SK-N-SH (cell line): ENCODE results near the gene WWOX. TPM values are rescaled to one million over a fixed set of nuclear protein-coding genes. Genes with fewer than 3 reads are reported as not detected.

Experiments used
- CTCF ChIA-PET: fragments of 300-600, 350-600 bp; formaldehyde crosslinking; extraction: SDS; loops from one replicate; lab custom pipeline; 2021; lab: Yijun Ruan, JAX
- POLR2A ChIA-PET: fragments of 350-600 bp; sonication (Branson Sonifier 250); formaldehyde crosslinking; extraction: SDS; loops from one replicate; lab custom pipeline; 2020; ENCODE audit warnings: antibody characterized with exemption, inconsistent platforms; lab: Yijun Ruan, JAX
- DNase-seq: peaks from one replicate; pipeline ENCODE4 v3.0.0; 2012
- H2AFZ ChIP-seq: fragments of 200-600 bp; sonication (generic); 2 replicates; pipeline ENCODE4 v1.8.1; 2016; ENCODE audit warnings: antibody characterized with exemption, mild to moderate bottlenecking, low read depth
- H3F3A ChIP-seq: fragments of 200-600 bp; sonication (generic); replicated peaks from 2 replicates; pipeline ENCODE3; 2016; ENCODE audit warnings: antibody characterized with exemption, mild to moderate bottlenecking; ENCODE audit not compliant: insufficient read depth
- H3K27ac ChIP-seq, 2 experiments: fragments of 200-500 bp in 1 of 2; fragments of 200-600 bp in 1 of 2; sonication (Bioruptor generic) in 1 of 2; sonication (generic), shearing (Covaris generic) in 1 of 2; 2 replicates each; pipeline versions ENCODE4 v1.5.1 to v1.6.1; 2014 to 2016; ENCODE audit warnings: low read depth in 2 of 2, inconsistent platforms in 1 of 2, low read length in 1 of 2, mild to moderate bottlenecking in 1 of 2, mixed read lengths in 1 of 2
- H3K27me3 ChIP-seq: fragments of 200-600 bp; sonication (generic), shearing (Covaris generic); 2 replicates; pipeline ENCODE4 v1.6.1; 2016; ENCODE audit warnings: mixed run types; ENCODE audit not compliant: insufficient read depth
- H3K36me3 ChIP-seq, 2 experiments: fragments of 200-500 bp in 1 of 2; fragments of 200-600 bp in 1 of 2; sonication (Bioruptor generic) in 1 of 2; sonication (generic) in 1 of 2; replicated peaks in 1 of 2; 2 replicates each; pipeline versions ENCODE3 to v1.5.1; 2014 to 2016; ENCODE audit warnings: low read length in 1 of 2, mild to moderate bottlenecking in 1 of 2; ENCODE audit not compliant: insufficient read depth in 2 of 2, control insufficient read depth in 1 of 2
- H3K4me1 ChIP-seq, 2 experiments: fragments of 200-500 bp in 1 of 2; fragments of 200-600 bp in 1 of 2; sonication (Bioruptor generic) in 1 of 2; sonication (generic), shearing (Covaris generic) in 1 of 2; 2 replicates each; pipeline versions ENCODE4 v1.5.1 to v1.6.1; 2014 to 2016; ENCODE audit warnings: low read depth in 1 of 2, low read length in 1 of 2, mixed run types in 1 of 2; ENCODE audit not compliant: insufficient read depth in 2 of 2, control insufficient read depth in 1 of 2
- H3K4me2 ChIP-seq: fragments of 200-600 bp; sonication (generic), shearing (Covaris generic); 2 replicates; pipeline ENCODE4 v1.6.1; 2017; ENCODE audit warnings: mixed run types
- H3K4me3 ChIP-seq, 2 experiments: fragments of 200-500 bp in 1 of 2; fragments of 200-600 bp in 1 of 2; sonication (Bioruptor generic) in 1 of 2; sonication (generic), shearing (Covaris generic) in 1 of 2; 2 replicates each; pipeline versions ENCODE4 v1.5.1 to v1.8.1; 2014 to 2016; ENCODE audit warnings: low read depth in 2 of 2, inconsistent platforms in 1 of 2, low read length in 1 of 2, mild to moderate bottlenecking in 1 of 2, mixed read lengths in 1 of 2, moderate library complexity in 1 of 2
- H3K79me2 ChIP-seq: fragments of 200-600 bp; sonication (generic); 2 replicates; pipeline ENCODE4 v1.8.1; 2017; ENCODE audit warnings: mild to moderate bottlenecking; ENCODE audit not compliant: insufficient read depth
- H3K9ac ChIP-seq: fragments of 200-600 bp; sonication (generic); 2 replicates; pipeline ENCODE4 v1.6.1; 2017; ENCODE audit warnings: mixed run types
- H3K9me2 ChIP-seq: fragments of 200-600 bp; sonication (generic); 2 replicates; pipeline ENCODE4 v1.6.1; 2017; ENCODE audit warnings: mixed run types
- H3K9me3 ChIP-seq: fragments of 200-600 bp; sonication (generic); 2 replicates; pipeline ENCODE4 v1.6.1; 2017; ENCODE audit warnings: mixed run types, mild to moderate bottlenecking, moderate library complexity
- H4K20me1 ChIP-seq: fragments of 200-600 bp; sonication (generic); 2 replicates; pipeline ENCODE4 v1.6.1; 2017; ENCODE audit warnings: mild to moderate bottlenecking, mixed run types; ENCODE audit not compliant: insufficient read depth
- CTCF ChIP-seq: fragments of 200-600 bp; sonication (generic); IDR thresholded peaks from 2 replicates; pipeline ENCODE4 v1.6.1; 2017; ENCODE audit warnings: antibody characterized with exemption, mild to moderate bottlenecking, moderate library complexity
- FOSL2 ChIP-seq: IDR thresholded peaks from 2 replicates; pipeline ENCODE4 v1.4.0; 2012; ENCODE audit warnings: low read depth, mild to moderate bottlenecking, moderate library complexity, borderline replicate concordance
- GATA2 ChIP-seq: sonication (generic); formaldehyde crosslinking; IDR thresholded peaks from 2 replicates; pipeline ENCODE4 v1.5.0; 2020; ENCODE audit warnings: mild to moderate bottlenecking, missing genetic modification reagents
- MAX ChIP-seq: IDR thresholded peaks from 2 replicates; pipeline ENCODE4 v1.4.0; 2012; ENCODE audit warnings: low read depth
- MEF2A ChIP-seq: IDR thresholded peaks from 2 replicates; pipeline ENCODE4 v1.4.0; 2012; ENCODE audit warnings: low read depth, borderline replicate concordance
- NFIC ChIP-seq: IDR thresholded peaks from 2 replicates; pipeline ENCODE4 v1.4.0; 2012; ENCODE audit warnings: borderline replicate concordance
- POLR2AphosphoS5 ChIP-seq: IDR thresholded peaks from 2 replicates; pipeline ENCODE4 v1.6.1; 2012; ENCODE audit warnings: low read depth, low read length
- RCOR1 ChIP-seq: fragments of 150-350 bp; IDR thresholded peaks from 2 replicates; pipeline ENCODE4 v1.6.1; 2017; ENCODE audit warnings: antibody characterized with exemption, low read length
- SIN3A ChIP-seq: IDR thresholded peaks from 2 replicates; pipeline ENCODE4 v1.6.1; 2012; ENCODE audit warnings: low read depth, mild to moderate bottlenecking, low read length, moderate library complexity, borderline replicate concordance
- TAF1 ChIP-seq: IDR thresholded peaks from 2 replicates; pipeline ENCODE4 v1.6.1; 2012; ENCODE audit warnings: low read depth, mild to moderate bottlenecking, low read length, moderate library complexity, borderline replicate concordance
- TEAD4 ChIP-seq: IDR thresholded peaks from 2 replicates; pipeline ENCODE4 v1.4.0; 2012; ENCODE audit warnings: mild to moderate bottlenecking, borderline replicate concordance; ENCODE audit not compliant: insufficient read depth
- USF2 ChIP-seq: fragments of 150-350 bp; IDR thresholded peaks from 2 replicates; pipeline ENCODE4 v1.6.1; 2017; ENCODE audit warnings: antibody characterized with exemption, low read length, low read depth, borderline replicate concordance
- ZBTB33 ChIP-seq: IDR thresholded peaks from 2 replicates; pipeline ENCODE4 v1.4.0; 2012; ENCODE audit warnings: low read depth, borderline replicate concordance
- WGBS: methylation state at CpG from one replicate; pipeline ENCODE4 v1.1.6; 2017; ENCODE audit warnings: low lambda C conversion rate; 5-methylcytosine and 5-hydroxymethylcytosine counted together
- polyA plus RNA-seq, 3 experiments: library from polyadenylated mRNA; depleted of rRNA; stranded (reverse); fragments of >200 nt; gene quantifications; 2 replicates each; pipeline ENCODE4 v1.2.3, GENCODE V29; 2012

WWOX gene
- polyA plus RNA-seq, 1 of the 3 experiments (the other 2 are of a cell fraction), result 10.8 TPM

GRCh38 chr16:78264642-78265041 lies 165.2 kb downstream of the WWOX start (continued):
- TF ChIP-seq SIN3A (no peak), RCOR1 (no peak), NFIC (no peak)
- TF ChIP-seq, all 33 proteins: peak for 0

- no peak overlapping the region for H3K4me2 ChIP-seq
- no peaks in the 10 kb centered on the region for H3K4me1 ChIP-seq
- 87% methylated on average over 6 of the region's 7 CpGs for WGBS
- ChIA-PET CTCF (interaction anchor here (0.5 to 1.3 kb wide), 2 partner anchors 9 to 37 kb away, joined by 3 read pairs; no protein-coding TSS in a partner anchor), POLR2A (no interaction called here)
- no peaks in the 10 kb centered on the region for H3K9me2 ChIP-seq
- no peak overlapping the region for H3K4me3 ChIP-seq
- no peak overlapping the region for H3K27ac ChIP-seq
- no peaks in the 10 kb centered on the region for H3F3A ChIP-seq
- H2AFZ ChIP-seq, result no peak overlapping the region
- no peaks in the 10 kb centered on the region for H3K36me3 ChIP-seq
- H3K79me2 ChIP-seq, result no peaks in the 10 kb centered on the region
- no peaks in the 10 kb centered on the region for H3K9me3 ChIP-seq
- no peaks in the 10 kb centered on the region for H3K27me3 ChIP-seq
- DNase-seq, result no peak
- TF ChIP-seq POLR2AphosphoS5, result no peak
- no peak for TF ChIP-seq CTCF
- no peak for TF ChIP-seq MEF2A
- TF ChIP-seq GATA2 (CRISPR knock-in tag), result no peak
- no peak for TF ChIP-seq ZBTB33
- no peak for TF ChIP-seq USF2
- H4K20me1 ChIP-seq, result no peaks in the 10 kb centered on the region
- no peak overlapping the region for H3K9ac ChIP-seq
Observed at GRCh38 chr16:78269256-78269655, 169.8 kb downstream of the WWOX start.

- H3K27me3 ChIP-seq, result no peaks in the 10 kb centered on the region
- POLR2A ChIA-PET, result no interaction called here
Observed at GRCh38 chr16:78271981-78272380, 172.5 kb downstream of the WWOX start.

More at GRCh38 chr16:78271981-78272380, 172.5 kb downstream of the WWOX start:
- H3K9me2 ChIP-seq, result no peaks in the 10 kb centered on the region
- CTCF ChIA-PET, result no interaction called here
- H3K4me2 ChIP-seq, result no peak overlapping the region
- no peak overlapping the region for H3K9ac ChIP-seq
- no peak for DNase-seq
- H4K20me1 ChIP-seq, result no peaks in the 10 kb centered on the region
- no peaks in the 10 kb centered on the region for H3F3A ChIP-seq
- no peaks in the 10 kb centered on the region for H3K9me3 ChIP-seq
- WGBS, result 74% methylated on average over 3 of the region's 3 CpGs
- no peak overlapping the region for H3K27ac ChIP-seq
- H3K79me2 ChIP-seq, result no peaks in the 10 kb centered on the region
- H3K4me1 ChIP-seq, result no peaks in the 10 kb centered on the region
- TF ChIP-seq FOSL2, result no peak
- no peak for TF ChIP-seq TAF1
- TF ChIP-seq TEAD4, result no peak
- no peak for TF ChIP-seq MAX
- no peak for TF ChIP-seq RCOR1
- TF ChIP-seq ZBTB33, result no peak
- H3K4me3 ChIP-seq, result no peak overlapping the region
- H3K36me3 ChIP-seq, result no peaks in the 10 kb centered on the region
- H2AFZ ChIP-seq, result no peak overlapping the region
